ENCODE results near the gene ZNF214.
"Not testable (repeated sequence)": the region's sequence is repeated elsewhere in the genome, so short reads cannot be mapped to it uniquely, and the experiment has no call there.

Gene ZNF214

DNA sequence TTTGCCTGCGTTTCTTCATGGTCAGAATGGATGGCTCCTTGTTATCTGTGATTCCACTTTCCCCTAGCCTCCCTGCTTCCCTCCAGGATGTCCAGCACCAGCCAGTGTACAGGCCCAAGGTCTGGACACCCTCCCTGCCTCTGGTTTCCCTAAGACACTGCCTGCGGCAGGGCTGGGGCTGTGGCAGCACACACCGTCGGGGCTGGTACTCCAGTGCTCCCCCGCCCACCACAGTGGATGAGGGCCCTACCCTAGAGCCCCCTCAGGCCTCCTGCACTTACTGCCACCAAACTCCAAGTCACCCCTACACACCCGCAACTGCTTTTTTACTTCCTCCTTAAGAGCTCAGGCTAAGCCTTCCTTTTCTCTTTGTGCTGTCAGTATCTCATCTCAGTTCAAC is 28.9 kb downstream of the ZNF214 start:
- DNase-seq (ENCODE audit: insufficient read length, low spot score) (no peak), FAIRE-seq (no peak)

- FAIRE-seq: no peak
- no peak for DNase-seq (ENCODE audit: insufficient read length, low spot score)
Observed at GRCh38 chr11:6988506-6988905, 31.6 kb downstream of the ZNF214 start.

GRCh38 chr11:6986487-6986886 is 33.7 kb downstream of the ZNF214 start:
- DNase-seq (ENCODE audit: insufficient read length, low spot score): no peak
- no peak for FAIRE-seq

GRCh38 chr11:6979365-6979764 is 40.8 kb downstream of the ZNF214 start:
- no peak for FAIRE-seq
- DNase-seq (ENCODE audit: insufficient read length, low spot score): no peak

- not testable (repeated sequence) for DNase-seq (ENCODE audit: insufficient read length, low spot score); FAIRE-seq
Observed at GRCh38 chr11:6969854-6970253, 50.3 kb downstream of the ZNF214 start.

DNA sequence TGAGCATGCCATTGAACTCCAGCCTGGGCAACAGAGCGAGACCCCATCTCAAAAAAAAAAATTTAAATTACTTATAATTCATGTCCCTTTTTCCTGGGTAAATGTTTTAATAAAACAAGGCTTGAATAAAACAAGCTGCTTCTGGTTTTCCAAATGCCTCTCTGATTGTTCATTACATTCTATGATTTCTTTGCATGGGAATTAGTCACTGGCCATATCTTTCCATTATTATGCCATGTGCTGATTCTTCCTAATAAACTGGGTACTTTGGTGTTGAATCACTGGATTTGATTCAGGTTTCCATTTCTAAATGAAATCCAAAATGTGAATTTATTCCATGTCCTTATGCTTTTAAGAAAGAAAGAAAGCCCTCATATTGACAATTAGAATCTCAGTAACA is 51.3 kb downstream of the ZNF214 start:
- DNase-seq (ENCODE audit: insufficient read length, low spot score): no peak
- no peak for FAIRE-seq

DNA sequence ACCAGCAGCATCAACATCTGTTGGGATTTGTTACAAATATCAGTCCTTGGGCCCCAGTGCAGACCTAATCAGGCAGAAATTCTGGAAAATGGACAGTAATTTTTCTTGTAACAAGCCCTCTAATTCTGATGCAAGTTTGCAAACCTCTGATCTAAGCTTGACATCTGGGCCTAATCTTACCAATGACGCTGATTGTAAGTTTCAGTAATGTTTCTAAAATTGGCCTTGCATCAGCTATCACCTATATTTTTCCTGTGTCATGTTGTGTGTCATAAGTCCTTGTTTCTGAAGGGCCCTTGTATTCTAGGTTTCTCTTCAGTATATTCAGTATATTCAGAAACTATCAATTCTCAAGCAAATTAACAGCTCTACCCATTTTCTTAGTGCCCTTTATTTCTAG is 57.5 kb downstream of the ZNF214 start:
- no peak for FAIRE-seq

GRCh38 chr11:6962141-6962540 is 58.0 kb downstream of the ZNF214 start:
- FAIRE-seq (no peak), DNase-seq (ENCODE audit: insufficient read length, low spot score) (no peak)

More for the DNA sequence above, 57.5 kb downstream of the ZNF214 start:
- no peak for DNase-seq (ENCODE audit: insufficient read length, low spot score)

DNA sequence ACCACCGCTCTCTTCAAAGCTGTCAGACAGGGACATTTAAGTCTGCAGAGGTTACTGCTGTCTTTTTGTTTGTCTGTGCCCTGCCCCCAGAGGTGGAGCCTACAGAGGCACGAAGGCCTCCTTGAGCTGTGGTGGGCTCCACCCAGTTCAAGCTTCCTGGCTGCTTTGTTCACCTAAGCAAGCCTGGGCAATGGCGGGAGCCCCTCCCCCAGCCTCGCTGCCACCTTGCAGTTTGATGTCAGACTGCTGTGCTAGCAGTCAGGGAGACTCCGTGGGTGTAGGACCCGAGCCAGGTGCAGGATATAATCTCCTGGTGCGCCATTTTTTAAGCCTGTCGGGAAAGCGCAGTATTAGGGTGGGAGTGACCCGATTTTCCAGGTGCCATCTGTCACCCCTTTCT is 65.9 kb downstream of the ZNF214 start:
- DNase-seq (ENCODE audit: insufficient read length, low spot score); FAIRE-seq: not testable (repeated sequence)
